ENCODE results near the gene NQO2.

- TF ChIP-seq FOXM1 (IDR thresholded peaks at IDR 0.05; ENCODE audit: borderline replicate concordance, low read depth) = no peak
- no peak for TF ChIP-seq NFIC (IDR thresholded peaks at IDR 0.05)
- TF ChIP-seq CREB1 (IDR thresholded peaks at IDR 0.05; ENCODE audit: low read depth) = no peak
- TF ChIP-seq MAX (IDR thresholded peaks at IDR 0.05) = no peak
- no peak for TF ChIP-seq EP300 (IDR thresholded peaks at IDR 0.05; ENCODE audit: borderline replicate concordance)
- TF ChIP-seq YY1 (IDR thresholded peaks at IDR 0.05; ENCODE audit: low read depth) = no peak
- TF ChIP-seq USF1 (IDR thresholded peaks at IDR 0.05) = no peak
- no peak for TF ChIP-seq EGR1 (IDR thresholded peaks at IDR 0.05)
- TF ChIP-seq REST (IDR thresholded peaks at IDR 0.05; ENCODE audit: low read depth) = no peak
These were observed 26.0 kb upstream of the NQO2 start for GRCh38 chr6:2973676-2974075.
